A549 (cell line): ENCODE data around the gene CSF3R. TPM values are rescaled to one million over a fixed set of nuclear protein-coding genes. Genes with fewer than 3 reads are reported as not detected.

Source experiments
- ATAC-seq, 2 experiments: fragments of 200-7000 bp in 1 of 2; fragments of >200 bp in 1 of 2; cut with Nextera tagmentation in 1 of 2; cut with Tn5 transposase in 1 of 2; 3 replicates each; pipeline versions ENCODE4 v1.8.0 to v1.9.1; 2018 to 2020; ENCODE audit warnings: mild to moderate bottlenecking in 1 of 2, moderate library complexity in 1 of 2
- CTCF ChIA-PET: fragments of 300-600 bp; sonication (Branson Sonifier 250); formaldehyde crosslinking; extraction: SDS; loops from one replicate; lab custom pipeline; 2021; ENCODE audit warnings: antibody characterized with exemption, inconsistent platforms; lab: Yijun Ruan, JAX
- POLR2A ChIA-PET: fragments of 350-600 bp; formaldehyde crosslinking; extraction: SDS; loops from one replicate; lab custom pipeline; 2021; ENCODE audit warnings: antibody characterized with exemption, inconsistent platforms; lab: Yijun Ruan, JAX
- DNase-seq, 2 experiments: peaks; one replicate each; pipeline versions ENCODE4 v3.0.0 to v3.0.0-alpha.2; 2011 to 2016; ENCODE audit warnings: low read depth in 1 of 2, low spot score in 1 of 2
- FAIRE-seq: peaks from 2 replicates; lab custom pipeline; 2011; peaks lifted over from hg19 to GRCh38; lab: Jason Lieb, UNC
- H3K27ac ChIP-seq, 2 experiments: fragments of >200 bp; sonication (Bioruptor Twin); formaldehyde crosslinking; 3 replicates each; pipeline ENCODE4 v1.5.1; 2016 to 2017
- H3K4me1 ChIP-seq: fragments of >200 bp; sonication (Bioruptor Twin); formaldehyde crosslinking; 3 replicates; pipeline ENCODE4 v1.6.1; 2016
- H3K4me2 ChIP-seq: fragments of >200 bp; sonication (Bioruptor Twin); formaldehyde crosslinking; 3 replicates; pipeline ENCODE4 v1.6.1; 2016
- H3K4me3 ChIP-seq: fragments of >200 bp; sonication (Bioruptor Twin); formaldehyde crosslinking; 3 replicates; pipeline ENCODE4 v1.5.1; 2016
- H3K9me3 ChIP-seq: fragments of >200 bp; sonication (Bioruptor Twin); formaldehyde crosslinking; 3 replicates; pipeline ENCODE4 v1.6.1; 2016
- ATOH8 ChIP-seq: fragments of 250-450 bp; sonication (Bioruptor Pico); IDR thresholded peaks from 2 replicates; pipeline ENCODE4 v1.5.0; 2020; ENCODE audit warnings: low read depth, mild to moderate bottlenecking, moderate library complexity
- BHLHE40 ChIP-seq: IDR thresholded peaks from 2 replicates; pipeline ENCODE4 v1.6.1; 2012; ENCODE audit warnings: low read depth, low read length, inconsistent platforms
- CEBPB ChIP-seq, 2 experiments: fragments of >200 bp in 1 of 2; sonication (Bioruptor Twin) in 1 of 2; formaldehyde crosslinking in 1 of 2; IDR thresholded peaks; 2 replicates each; pipeline ENCODE4 v1.6.1; 2012 to 2016
- CHD2 ChIP-seq: fragments of 150-350 bp; IDR thresholded peaks from 2 replicates; pipeline ENCODE4 v1.6.1; 2014; ENCODE audit warnings: low read length; ENCODE audit not compliant: partially characterized antibody
- EP300 ChIP-seq, 2 experiments: fragments of >200 bp; sonication (Bioruptor Twin); formaldehyde crosslinking; IDR thresholded peaks; 2 replicates in 1 of 2; 3 replicates in 1 of 2; pipeline ENCODE4 v1.6.1; 2016 to 2017
- FOSL2 ChIP-seq, 2 experiments: fragments of 450-650 bp in 1 of 2; fragments of >200 bp in 1 of 2; sonication (Bioruptor Twin) in 1 of 2; formaldehyde crosslinking; IDR thresholded peaks; 2 replicates each; pipeline versions ENCODE4 v1.5.0 to v1.6.1; 2016 to 2020; ENCODE audit warnings: mild to moderate bottlenecking in 1 of 2, moderate library complexity in 1 of 2
- HDAC2 ChIP-seq: fragments of 200-600 bp; sonication (generic); IDR thresholded peaks from 2 replicates; pipeline ENCODE4 v1.6.1; 2016
- JUNB ChIP-seq: fragments of >200 bp; sonication (Bioruptor Twin); formaldehyde crosslinking; IDR thresholded peaks from 2 replicates; pipeline ENCODE4 v1.6.1; 2016
- KDM1A ChIP-seq: fragments of 200-600 bp; sonication (generic); IDR thresholded peaks from 2 replicates; pipeline ENCODE4 v1.6.1; 2016; ENCODE audit warnings: low read depth, mild to moderate bottlenecking
- MAZ ChIP-seq: fragments of 150-350 bp; IDR thresholded peaks from 2 replicates; pipeline ENCODE4 v1.6.1; 2014; ENCODE audit warnings: antibody characterized with exemption, low read depth, low read length, borderline replicate concordance
- MYC ChIP-seq: IDR thresholded peaks from 2 replicates; pipeline ENCODE4 v1.6.1; 2012; ENCODE audit warnings: mild to moderate bottlenecking, inconsistent platforms, low read length, improper control_type of control experiment, borderline replicate concordance
- NPAS2 ChIP-seq: fragments of 250-450 bp; sonication (Bioruptor Pico); IDR thresholded peaks from 2 replicates; pipeline ENCODE4 v1.8.0; 2022; ENCODE audit warnings: mild to moderate bottlenecking, moderate library complexity, borderline replicate concordance
- PHF8 ChIP-seq: fragments of 200-600 bp; sonication (generic); IDR thresholded peaks from 2 replicates; pipeline ENCODE4 v1.6.1; 2016; ENCODE audit warnings: low read depth, mild to moderate bottlenecking, antibody characterized with exemption, moderate library complexity, borderline replicate concordance
- RAD21 ChIP-seq, 2 experiments: fragments of >200 bp in 1 of 2; sonication (Bioruptor Twin) in 1 of 2; formaldehyde crosslinking in 1 of 2; IDR thresholded peaks in 1 of 2; conservative IDR thresholded peaks in 1 of 2; 2 replicates in 1 of 2; 3 replicates in 1 of 2; pipeline ENCODE4 v1.6.1; 2012 to 2018; ENCODE audit warnings: inconsistent platforms in 1 of 2
- RFX5 ChIP-seq: fragments of 450-650 bp; IDR thresholded peaks from 2 replicates; pipeline ENCODE4 v1.7.1; 2014; ENCODE audit warnings: antibody characterized with exemption, mild to moderate bottlenecking, moderate library complexity
- TFCP2L1 ChIP-seq: fragments of 250-450 bp; sonication (Bioruptor Pico); IDR thresholded peaks from 2 replicates; pipeline ENCODE4 v1.5.0; 2021; ENCODE audit warnings: mild to moderate bottlenecking
- USF2 ChIP-seq: fragments of 450-650 bp; IDR thresholded peaks from 2 replicates; pipeline ENCODE4 v1.6.1; 2014; ENCODE audit warnings: antibody characterized with exemption
- ZC3H11A ChIP-seq: fragments of 450-650 bp; IDR thresholded peaks from 2 replicates; pipeline ENCODE4 v1.6.1; 2014; ENCODE audit warnings: antibody characterized with exemption, mild to moderate bottlenecking
- ZFP36 ChIP-seq: fragments of 450-650 bp; IDR thresholded peaks from 2 replicates; pipeline ENCODE4 v1.6.1; 2014; ENCODE audit warnings: borderline replicate concordance; ENCODE audit not compliant: partially characterized antibody
- WGBS: methylation state at CpG from one replicate; pipeline ENCODE4 v1.1.6; 2017; ENCODE audit errors: missing lambda C conversion rate; 5-methylcytosine and 5-hydroxymethylcytosine counted together
- polyA plus RNA-seq, 4 experiments: library from polyadenylated mRNA; depleted of rRNA in 3 of 4; stranded (reverse); fragments of >200 nt; fragmentation: RNase III in 1 of 4; extraction: RNeasy Plus Mini Kit Qiagen cat#74134 plus additional on column Dnase treatment in 1 of 4; gene quantifications; 2 replicates in 3 of 4; 3 replicates in 1 of 4; pipeline ENCODE4 v1.2.3, GENCODE V29; 2011 to 2017
- TF ChIP-seq, protein P1 (sequence below): fragments of >200 bp; sonication (Bioruptor Twin); formaldehyde crosslinking; IDR thresholded peaks from 3 replicates; pipeline ENCODE4 v1.5.1; 2016
- TF ChIP-seq, protein P2 (sequence below): fragments of 150-350 bp; IDR thresholded peaks from 2 replicates; pipeline ENCODE4 v1.6.1; 2014; ENCODE audit warnings: low read depth, mild to moderate bottlenecking, low read length
- TF ChIP-seq, protein P3 (sequence below): IDR thresholded peaks from 2 replicates; pipeline ENCODE4 v1.6.1; 2012; ENCODE audit warnings: low read depth, borderline replicate concordance
- TF ChIP-seq, protein P4 (sequence below): fragments of >200 bp; sonication (Bioruptor Twin); formaldehyde crosslinking; IDR thresholded peaks from 2 replicates; pipeline ENCODE4 v1.6.1; 2016

Gene CSF3R
- polyA plus RNA-seq, 2 of the 4 experiments (the other 2 are of a cell fraction) = not detected

DNA sequence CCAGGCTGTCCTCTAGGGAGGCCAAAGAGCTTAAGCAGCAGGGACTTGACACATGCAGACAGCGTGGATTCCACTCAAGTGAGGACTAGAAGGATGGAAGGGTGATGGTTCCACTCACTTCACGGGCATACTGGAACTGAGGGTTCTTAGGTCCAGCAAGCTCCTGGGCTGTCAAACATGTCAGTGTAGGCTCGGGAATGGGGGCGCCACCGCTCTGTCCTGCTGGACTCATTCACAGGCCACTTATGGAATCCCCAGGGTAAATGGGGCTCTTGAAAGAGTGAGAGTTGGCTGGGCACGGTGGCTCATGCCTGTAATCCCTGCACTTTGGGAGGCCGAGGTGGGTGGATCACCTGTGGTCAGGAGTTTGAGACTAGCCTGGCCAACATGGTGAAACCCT, 27.7 kb upstream of the CSF3R start:
- H3K4me2 ChIP-seq = no peak overlapping the region
- H3K4me1 ChIP-seq = no peaks in the 10 kb centered on the region
- ATAC-seq (no peak), DNase-seq (no peak), FAIRE-seq (no peak)
- H3K27ac ChIP-seq = no peak overlapping the region
- no peak overlapping the region for H3K4me3 ChIP-seq
- POLR2A ChIA-PET = no interaction called here
- CTCF ChIA-PET = interaction anchor here (0.7 kb wide), 1 partner anchor 621 kb away, joined by 3 read pairs; no protein-coding TSS in a partner anchor
- WGBS = 65% methylated on average over 3 of the region's 7 CpGs
- TF ChIP-seq JUNB (no peak), KDM1A (no peak), NPAS2 (CRISPR knock-in tag) (no peak), HDAC2 (no peak), ZFP36 (no peak), USF2 (no peak), ZC3H11A (no peak), RFX5 (no peak), BHLHE40 (no peak), TFCP2L1 (CRISPR knock-in tag) (no peak), ATOH8 (CRISPR knock-in tag) (no peak), FOSL2 (IDR thresholded peaks at IDR 0.05) (no peak), FOSL2 (CRISPR knock-in tag; IDR thresholded peaks at IDR 0.05) (no peak), MYC (no peak)
- TF ChIP-seq, protein P1, sequence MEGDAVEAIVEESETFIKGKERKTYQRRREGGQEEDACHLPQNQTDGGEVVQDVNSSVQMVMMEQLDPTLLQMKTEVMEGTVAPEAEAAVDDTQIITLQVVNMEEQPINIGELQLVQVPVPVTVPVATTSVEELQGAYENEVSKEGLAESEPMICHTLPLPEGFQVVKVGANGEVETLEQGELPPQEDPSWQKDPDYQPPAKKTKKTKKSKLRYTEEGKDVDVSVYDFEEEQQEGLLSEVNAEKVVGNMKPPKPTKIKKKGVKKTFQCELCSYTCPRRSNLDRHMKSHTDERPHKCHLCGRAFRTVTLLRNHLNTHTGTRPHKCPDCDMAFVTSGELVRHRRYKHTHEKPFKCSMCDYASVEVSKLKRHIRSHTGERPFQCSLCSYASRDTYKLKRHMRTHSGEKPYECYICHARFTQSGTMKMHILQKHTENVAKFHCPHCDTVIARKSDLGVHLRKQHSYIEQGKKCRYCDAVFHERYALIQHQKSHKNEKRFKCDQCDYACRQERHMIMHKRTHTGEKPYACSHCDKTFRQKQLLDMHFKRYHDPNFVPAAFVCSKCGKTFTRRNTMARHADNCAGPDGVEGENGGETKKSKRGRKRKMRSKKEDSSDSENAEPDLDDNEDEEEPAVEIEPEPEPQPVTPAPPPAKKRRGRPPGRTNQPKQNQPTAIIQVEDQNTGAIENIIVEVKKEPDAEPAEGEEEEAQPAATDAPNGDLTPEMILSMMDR = no peak
- TF ChIP-seq, protein P2, sequence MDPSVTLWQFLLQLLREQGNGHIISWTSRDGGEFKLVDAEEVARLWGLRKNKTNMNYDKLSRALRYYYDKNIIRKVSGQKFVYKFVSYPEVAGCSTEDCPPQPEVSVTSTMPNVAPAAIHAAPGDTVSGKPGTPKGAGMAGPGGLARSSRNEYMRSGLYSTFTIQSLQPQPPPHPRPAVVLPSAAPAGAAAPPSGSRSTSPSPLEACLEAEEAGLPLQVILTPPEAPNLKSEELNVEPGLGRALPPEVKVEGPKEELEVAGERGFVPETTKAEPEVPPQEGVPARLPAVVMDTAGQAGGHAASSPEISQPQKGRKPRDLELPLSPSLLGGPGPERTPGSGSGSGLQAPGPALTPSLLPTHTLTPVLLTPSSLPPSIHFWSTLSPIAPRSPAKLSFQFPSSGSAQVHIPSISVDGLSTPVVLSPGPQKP = no peak
- H3K9me3 ChIP-seq = no peaks in the 10 kb centered on the region

DNA sequence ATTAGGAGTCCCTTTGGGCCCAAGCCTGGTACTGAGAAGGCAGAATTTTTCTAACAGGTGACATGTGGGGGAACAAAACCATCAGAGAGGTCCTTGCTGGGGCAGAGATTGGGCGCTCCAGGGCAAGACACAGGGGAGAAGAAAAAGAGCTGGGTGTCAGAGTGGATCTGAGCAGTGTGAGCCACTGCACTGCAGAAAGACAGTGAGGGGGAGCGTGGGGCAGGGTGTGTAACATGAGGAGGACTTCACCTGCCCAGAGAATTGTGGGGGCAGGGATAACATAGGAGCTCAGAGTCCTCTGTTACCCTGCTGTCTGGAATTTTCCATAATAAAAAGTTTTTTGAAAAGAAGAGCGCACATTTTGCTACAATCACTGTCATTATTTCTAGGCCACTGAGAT, 25.5 kb upstream of the CSF3R start:
- no peak overlapping the region for H3K4me3 ChIP-seq
- TF ChIP-seq CEBPB (IDR thresholded peaks at IDR 0.05) (no peak), EP300 (IDR thresholded peaks at IDR 0.05) (no peak), ZFP36 (no peak), RAD21 (conservative IDR thresholded peaks at IDR 0.05 in 1 of 2, IDR thresholded peaks at IDR 0.05 in 1 of 2) (no peak), PHF8 (no peak), MAZ (no peak), CHD2 (no peak), ATOH8 (CRISPR knock-in tag) (no peak)
- TF ChIP-seq, protein P3, sequence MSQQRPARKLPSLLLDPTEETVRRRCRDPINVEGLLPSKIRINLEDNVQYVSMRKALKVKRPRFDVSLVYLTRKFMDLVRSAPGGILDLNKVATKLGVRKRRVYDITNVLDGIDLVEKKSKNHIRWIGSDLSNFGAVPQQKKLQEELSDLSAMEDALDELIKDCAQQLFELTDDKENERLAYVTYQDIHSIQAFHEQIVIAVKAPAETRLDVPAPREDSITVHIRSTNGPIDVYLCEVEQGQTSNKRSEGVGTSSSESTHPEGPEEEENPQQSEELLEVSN = no peak
- TF ChIP-seq, protein P1 = no peak
- TF ChIP-seq, protein P4, sequence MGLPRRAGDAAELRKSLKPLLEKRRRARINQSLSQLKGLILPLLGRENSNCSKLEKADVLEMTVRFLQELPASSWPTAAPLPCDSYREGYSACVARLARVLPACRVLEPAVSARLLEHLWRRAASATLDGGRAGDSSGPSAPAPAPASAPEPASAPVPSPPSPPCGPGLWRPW = no peak
- H3K27ac ChIP-seq = no peak overlapping the region
- no peak overlapping the region for H3K4me2 ChIP-seq
- 82% methylated on average over 3 of the region's 3 CpGs for WGBS
- DNase-seq = no peak
- FAIRE-seq = no peak
- no peaks in the 10 kb centered on the region for H3K9me3 ChIP-seq
- CTCF ChIA-PET = interaction anchor here (3.9 kb wide), 1 partner anchor 8 kb away, joined by 29 read pairs; no protein-coding TSS in a partner anchor
- POLR2A ChIA-PET = no interaction called here
- no peak for ATAC-seq
- 0 out of 3 replicates have a peak, but pooled peaks cover under 1% of the 10 kb centered on the region for H3K4me1 ChIP-seq
